GDM1 (cell line): ENCODE data around the gene GRID1.
A peak's percentile ranks its signal among the peaks of the same experiment; 100 is the strongest.
"Not testable (repeated sequence)": the region's sequence is repeated elsewhere in the genome, so short reads cannot be mapped to it uniquely, and the experiment has no call there.

Source experiments
- DNase-seq: peaks from one replicate; lab custom pipeline; 2025; lab: John Stamatoyannopoulos, UW

The GRID1 gene

DNA sequence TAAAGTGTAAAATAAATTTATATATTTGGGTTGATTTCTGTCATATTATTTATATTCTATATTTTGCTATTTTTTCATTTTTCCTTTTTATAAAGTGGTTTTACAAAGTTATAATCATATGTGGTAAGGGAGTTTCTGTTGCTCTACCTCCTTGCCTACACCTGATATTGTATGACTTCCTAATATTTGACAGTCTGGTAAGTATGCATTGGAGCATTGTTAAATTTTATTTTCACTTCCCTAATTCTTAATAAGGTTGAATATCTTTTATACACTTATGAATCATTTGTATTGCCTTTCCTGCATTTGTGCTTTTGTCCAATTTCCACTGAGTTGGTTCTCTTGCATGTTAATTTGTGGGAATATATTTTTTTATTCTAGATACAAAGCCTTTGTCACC lies 492.4 kb downstream of the GRID1 start:
- no peak for DNase-seq

DNA sequence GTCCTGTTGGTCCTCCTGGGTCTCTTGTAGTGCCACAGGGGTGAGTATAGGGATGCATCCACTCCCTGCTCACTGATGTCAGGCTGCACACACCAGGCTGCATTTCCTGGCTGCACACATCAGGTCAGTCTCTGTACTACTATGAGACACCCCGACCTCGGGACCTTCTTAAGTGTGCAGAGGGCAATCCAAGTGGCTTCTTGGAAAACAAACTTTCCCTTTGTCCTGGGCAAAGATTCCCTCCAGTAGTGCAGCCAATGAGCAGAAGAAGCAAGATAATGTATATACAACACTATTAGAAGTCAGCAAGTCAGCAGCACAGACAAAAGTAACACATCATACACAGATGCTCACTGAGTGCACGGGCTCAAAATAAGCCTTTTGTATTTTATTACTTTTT lies 493.5 kb downstream of the GRID1 start:
- no peak for DNase-seq

DNA sequence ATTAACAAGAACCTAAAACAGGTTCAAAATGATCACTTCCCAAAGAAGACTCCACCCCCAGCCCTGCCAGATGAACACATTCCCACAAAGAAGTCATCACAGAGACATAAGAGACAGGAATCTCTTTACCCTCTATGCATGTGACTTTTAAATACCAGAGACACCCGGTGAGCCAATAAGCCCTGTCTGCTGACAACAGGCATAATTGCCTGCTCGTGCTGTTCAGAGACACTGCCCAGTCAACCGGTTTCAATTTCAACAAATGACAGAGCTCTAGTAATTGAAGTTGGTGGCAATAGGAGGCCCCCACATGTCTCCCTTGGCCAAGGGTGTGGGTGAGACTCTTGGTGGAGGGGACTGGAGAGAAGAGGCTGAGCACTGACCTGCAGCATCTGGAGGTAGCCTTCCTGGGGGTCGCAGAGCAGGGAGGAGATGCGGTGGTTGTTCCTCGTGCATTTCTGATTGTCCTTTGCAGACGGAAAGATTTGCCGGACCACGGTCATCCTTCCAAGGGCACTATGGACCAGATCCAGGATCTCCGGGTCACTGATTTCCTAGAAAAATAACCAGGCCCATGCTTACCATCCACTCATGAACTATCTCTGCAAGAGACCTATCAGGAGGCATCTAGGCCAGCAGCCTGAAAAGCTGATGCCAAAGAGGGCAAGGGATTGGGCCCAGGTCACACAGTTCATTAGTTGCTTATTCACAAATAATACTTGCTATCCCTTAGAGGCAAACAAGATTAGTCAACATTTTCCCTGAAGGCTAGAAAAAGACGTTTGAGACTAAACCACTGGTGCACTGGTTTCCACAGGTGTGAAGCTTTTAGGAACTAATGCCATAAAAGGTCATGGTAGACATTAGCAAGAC lies 497.7 kb downstream of the GRID1 start:
- no peak for DNase-seq

DNA sequence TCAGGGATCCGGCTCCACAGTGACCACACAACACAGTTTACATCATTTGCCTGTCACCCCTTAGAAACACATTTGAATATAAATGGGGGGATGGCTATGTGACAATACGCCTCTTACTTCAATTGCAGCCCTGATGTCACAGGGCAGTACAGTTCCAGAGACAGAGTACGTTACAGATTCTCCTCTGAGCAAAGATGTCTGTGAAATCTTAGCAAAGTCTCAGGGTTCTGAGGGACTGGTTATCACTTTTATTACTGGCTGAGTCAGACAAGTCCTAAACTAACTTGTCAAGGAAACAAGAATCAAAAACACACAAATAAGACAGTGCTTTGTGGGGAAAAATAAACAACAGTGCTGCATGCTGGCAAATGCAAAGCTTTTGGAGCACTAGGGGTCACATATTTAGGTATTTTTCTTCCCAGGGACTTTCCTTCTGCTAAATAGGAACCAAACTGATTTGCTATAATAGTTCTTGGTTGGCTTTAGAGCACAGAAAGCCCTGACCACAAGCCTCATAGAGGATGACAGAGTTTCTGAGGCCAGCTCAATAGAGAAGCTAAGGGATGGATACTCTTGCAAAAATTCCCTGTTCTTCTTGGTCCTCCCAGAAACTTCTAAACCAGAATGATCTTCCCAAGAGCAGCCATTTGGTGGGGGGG lies 501.6 kb downstream of the GRID1 start:
- DNase-seq, result no peak

DNA sequence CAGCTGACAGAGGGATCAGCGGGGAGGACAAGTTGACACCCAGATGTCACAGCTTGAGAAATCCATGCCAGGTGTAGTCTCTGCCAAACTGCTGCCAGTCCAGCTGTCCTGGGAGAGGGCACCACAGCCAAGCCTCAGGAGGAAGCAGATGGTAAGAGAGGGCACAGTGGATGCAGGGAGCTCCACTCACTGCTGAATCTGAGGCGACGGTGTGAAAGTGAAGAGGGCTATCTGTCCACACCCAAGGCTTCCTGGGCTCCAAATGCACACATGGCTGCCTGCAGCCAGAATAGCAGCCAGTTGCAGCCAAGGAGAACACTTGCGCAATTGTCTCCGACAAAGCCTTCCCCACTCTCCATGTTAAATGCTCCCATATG lies 502.4 kb downstream of the GRID1 start:
- DNase-seq, result no peak

DNA sequence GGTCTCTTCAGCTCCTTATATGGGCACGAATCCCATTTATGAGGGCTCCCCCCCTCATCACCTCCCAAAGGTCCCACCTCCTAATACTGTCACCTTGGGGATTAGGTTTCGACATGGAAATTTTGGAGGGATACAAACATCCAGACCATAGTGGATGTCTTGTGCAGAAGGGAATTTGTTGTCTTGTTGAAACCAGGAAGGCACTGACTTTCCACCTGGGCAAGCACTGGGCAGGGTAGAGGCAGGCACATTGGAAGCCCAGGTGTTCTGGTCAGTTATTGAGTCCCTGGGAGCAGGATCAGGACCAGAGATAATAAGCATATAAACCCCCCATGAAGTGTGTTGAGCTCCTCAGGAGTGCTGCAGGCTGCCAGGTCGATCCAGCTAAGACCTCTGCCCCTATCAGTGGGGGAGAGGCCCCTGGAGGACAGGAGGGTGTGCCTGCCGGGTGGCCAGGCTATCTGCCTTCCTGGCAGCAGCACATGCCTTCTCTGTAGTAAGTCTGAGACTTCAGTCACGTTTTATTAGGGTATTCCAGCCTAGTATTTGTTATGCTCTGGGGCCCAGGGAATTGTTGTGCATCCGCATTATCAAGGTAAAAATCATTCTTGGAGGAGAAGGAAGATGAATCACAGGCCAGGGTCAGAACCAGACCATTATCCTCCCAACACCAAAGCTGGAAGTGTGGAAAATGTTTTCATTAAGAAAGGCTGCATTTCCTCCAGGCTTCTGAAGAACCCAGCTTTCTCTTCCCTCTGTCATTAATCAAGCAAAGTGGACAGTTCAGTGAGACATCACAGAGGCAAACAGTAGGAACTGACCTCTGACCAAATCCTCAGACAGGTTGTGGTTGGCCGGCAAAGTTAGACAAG lies 503.1 kb downstream of the GRID1 start:
- DNase-seq, result no peak

DNA sequence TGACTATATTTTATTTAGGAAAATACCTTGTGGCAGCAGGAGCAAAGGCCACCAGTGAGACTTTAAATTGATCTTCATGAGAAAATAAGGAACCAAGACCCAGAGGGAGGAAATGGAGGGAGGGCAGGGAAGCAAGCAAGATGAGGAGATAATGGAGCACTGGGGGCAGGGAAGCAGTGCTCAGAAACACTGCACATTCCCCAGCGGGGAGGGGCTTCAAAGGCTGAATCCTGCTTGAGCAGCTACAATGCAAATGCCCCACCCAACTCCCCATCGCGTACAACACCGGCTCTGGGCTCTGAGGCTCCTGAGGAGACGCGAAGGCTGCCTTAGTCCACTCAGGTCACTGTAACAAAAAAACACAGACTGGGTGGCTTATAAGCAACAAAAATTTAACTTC lies 503.8 kb downstream of the GRID1 start:
- DNase-seq, result peak; percentile 50

DNA sequence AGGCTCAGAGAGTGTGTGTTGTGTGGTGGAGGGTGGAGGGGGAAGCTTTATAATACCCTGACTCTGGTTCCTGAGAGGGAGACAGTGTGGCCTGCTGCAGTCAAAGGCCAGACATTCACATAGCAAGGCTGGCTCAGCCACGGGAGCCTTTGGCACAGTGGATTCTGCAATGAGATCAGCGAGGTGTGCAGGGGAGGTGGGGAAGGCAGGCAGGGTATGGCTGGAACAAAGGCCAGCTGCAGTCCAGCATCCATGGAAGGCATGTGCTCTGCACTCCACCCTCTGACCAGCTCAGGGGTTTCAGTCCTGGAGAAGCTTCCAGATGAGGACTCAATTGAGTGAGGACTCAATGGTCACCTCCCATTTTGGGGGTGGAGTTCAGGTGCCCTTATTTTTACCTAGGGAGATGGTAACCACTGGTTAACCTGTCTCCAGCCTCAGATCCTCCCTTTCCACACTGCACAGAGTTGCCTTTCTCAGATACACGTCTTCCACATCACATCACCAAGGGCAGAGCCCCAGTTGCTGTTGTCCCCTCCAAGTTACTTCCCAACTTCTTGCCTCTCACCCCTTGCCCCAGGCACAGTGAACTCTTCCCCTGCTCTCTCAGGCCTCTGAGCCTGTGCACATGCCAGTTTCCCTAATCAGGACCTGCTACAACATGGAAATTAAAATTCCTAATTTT lies 504.9 kb downstream of the GRID1 start:
- DNase-seq, result no peak

DNA sequence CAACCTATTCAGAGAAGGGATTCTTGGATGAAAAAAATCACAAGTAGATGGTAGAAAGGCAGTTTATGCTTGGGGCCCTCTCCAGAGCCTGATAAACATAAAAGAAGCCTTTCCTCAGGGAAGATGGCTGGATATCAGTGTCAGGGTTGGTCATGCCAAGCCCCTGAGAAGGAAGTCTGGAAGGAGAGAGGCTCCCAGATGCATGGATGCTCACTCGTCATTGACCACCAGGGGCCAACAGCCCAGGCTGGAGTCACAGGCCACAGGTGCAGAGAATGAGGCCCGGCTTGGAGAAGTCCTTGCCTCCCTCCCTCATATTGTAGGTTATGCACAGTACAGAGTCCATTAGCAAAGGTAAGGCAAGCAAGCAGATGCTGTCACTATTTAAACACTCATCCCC lies 506.7 kb downstream of the GRID1 start:
- DNase-seq, result no peak

DNA sequence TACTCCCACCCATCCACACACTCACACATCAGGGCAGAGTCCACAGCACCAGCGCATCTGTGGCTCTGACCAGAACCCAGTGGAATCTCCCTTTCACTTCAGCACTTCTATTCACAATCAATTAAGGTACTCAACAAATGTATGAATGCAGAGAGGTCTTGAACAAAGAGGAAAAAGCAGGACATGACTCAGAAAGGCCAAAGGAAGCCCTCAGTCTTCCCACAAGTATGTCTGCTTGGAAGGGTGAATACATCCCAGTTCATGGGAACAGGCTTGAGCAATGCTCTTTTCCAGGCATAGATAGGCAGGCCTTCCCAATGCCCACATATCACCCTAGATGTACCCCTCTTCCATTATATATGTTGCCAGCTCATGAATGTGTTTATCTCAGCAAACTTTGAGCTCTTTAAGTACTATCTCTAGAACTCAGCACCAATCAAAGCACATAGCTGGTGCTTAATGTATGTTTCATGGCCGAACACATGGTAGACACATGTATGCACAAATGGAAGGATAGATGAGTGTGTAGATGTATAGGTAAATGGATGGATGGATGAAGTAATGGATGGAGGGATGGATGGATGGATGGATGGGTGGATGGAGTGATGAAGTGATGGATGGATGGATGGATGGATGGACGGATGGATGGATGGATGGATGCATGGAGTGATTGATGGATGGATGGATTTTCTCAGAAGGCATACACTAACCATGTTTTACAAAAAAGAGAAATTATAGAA lies 507.6 kb downstream of the GRID1 start:
- no peak for DNase-seq

DNA sequence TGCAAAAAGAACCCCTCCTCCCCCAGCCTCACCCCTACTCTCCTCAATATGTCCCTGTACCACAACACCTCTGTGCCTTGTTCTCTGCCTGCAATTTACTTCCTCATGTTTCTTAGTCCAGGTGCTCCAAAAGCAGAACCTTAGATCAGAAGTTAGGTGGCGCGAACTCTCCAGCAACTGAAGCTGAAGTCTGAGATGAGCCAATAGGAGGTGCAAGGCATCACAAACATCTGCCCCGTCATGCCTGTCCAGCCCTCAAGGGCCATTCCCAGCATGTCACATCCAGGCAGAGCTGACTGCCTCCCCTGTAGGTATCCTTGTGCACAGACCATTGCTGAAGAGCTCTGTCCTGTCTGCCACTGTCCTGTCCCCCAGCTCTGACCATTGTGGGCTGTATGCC lies 508.8 kb downstream of the GRID1 start:
- no peak for DNase-seq

DNA sequence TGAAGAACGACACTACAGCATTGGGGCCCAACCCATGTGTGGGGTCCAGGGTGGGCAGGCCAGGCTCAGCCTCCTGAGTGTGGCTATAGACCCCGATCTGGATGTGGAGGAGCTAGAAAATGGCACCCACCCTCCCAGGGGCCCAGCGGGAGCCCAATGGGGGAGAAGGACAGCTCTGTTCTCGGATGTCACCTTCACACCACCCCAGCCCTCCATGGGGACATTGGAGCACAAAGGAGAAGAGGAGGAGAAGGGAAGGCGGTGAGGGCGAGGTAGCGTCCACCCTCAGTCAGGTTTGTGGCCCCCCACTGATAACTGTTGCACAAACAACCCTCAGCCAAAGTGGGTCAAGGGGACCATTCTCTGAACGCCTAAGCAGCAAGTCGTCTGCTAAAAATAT lies 509.3 kb downstream of the GRID1 start:
- no peak for DNase-seq

DNA sequence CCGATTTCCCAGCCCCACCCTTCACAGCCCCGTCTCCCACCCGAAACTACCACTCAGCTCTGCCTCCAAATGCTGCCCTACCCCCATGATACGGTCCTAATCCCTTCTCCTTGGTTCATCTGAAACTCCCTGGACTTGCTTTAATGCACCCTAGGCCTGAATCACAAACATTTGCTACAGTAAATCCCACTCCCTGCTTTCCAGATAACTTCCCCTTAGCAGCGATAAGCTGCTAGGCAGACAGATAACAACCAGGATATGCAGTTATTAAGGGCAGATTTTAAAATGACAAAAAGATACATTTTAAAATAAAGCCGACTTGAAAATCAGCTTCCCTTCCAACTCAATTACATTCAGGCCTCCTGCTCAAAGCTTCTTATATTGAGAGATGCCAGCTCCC lies 514.7 kb downstream of the GRID1 start:
- DNase-seq, result no peak

DNA sequence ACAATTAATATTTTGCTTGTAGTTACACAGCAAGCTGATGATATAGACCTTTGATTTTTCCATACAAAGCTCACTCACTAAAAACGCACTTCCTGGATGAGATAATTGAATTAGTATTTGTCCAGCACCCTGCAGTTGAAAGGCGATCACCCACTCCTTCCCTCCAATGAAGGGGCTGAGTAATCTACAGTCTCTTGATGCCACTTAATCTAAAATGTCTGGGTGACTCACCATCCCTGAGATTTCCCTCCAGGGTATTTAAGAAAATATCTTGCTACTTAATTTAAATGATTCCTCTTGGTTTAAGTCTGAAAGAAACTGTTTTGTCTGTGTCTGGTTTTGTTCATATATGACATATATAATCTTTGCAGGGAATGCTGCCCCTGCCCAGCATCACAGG lies 515.3 kb downstream of the GRID1 start:
- DNase-seq, result no peak

DNA sequence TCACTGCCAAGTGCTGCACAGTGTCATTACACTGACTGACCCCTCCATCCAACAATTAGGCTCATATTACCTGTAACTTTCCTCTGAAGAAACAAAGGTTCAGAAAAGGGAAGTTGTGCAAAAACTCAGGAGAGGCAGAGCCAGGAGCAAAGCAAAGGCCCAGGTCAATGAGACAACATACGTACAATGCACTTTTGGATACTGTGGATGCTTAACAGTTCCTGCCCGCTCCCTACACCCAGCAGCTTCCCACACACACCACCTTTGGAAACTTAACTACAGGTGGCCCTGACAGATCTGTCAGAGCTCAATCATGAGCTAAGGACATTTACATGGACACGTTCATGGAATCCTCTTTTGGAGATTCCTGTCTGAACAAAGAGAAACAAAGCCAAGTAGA lies 515.9 kb downstream of the GRID1 start:
- no peak for DNase-seq

DNA sequence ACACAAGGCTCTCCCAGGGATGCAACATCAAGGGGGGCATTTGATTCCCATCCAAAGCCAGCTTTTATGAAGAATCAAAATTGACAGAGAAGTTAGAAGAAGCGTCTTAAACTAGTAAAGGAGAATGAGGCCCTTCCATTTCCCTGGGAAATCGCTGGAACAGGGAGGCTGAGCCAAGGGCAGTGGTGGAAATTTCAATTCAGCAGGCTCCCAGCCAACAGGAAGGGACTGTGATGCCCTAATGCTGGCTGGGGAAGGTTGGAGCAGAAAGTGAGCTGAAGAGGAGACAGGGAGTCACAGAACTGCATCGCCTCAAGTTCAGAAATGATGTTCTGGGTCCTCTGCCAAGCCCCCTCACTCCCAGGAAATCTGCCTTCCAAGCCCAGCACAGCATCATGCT lies 517.3 kb downstream of the GRID1 start:
- no peak for DNase-seq

DNA sequence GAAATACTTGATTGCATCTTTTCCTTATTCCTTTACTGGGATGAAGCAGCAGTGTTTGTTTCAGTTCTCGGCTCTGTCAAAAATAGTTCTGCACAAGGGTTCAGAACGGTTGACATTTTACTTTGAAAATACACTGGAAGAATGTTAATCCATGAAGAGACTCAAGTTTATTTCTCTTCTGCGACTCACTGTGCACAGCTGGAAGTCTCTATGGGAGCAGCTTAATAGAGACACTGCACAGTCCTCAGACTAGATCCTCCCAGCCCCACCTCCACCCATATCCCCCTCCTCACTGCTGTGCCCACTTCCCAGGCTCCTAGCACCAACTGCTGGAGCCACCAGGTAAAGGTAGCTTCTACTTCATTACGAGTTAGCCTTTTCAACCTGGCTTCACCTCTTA lies 517.8 kb downstream of the GRID1 start:
- no peak for DNase-seq

DNA sequence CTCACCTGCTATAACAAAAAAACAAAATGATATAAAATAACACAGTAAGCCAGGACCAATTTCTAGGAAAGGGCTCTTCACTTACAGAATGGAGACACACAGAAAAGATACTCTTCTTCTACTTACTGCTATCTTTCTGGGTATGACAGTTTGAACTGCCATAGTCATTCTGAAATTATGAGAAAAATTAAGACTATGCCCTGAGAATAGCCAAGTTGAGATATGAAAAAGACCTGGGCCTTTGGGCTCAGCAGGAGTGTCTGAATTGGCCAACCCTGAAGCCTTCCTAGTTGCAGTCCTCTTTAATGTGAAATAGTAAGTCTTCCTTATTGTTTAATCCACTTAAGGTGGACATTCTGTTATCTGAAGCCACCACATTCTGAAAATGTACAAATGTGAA lies 519.5 kb downstream of the GRID1 start:
- no peak for DNase-seq

DNA sequence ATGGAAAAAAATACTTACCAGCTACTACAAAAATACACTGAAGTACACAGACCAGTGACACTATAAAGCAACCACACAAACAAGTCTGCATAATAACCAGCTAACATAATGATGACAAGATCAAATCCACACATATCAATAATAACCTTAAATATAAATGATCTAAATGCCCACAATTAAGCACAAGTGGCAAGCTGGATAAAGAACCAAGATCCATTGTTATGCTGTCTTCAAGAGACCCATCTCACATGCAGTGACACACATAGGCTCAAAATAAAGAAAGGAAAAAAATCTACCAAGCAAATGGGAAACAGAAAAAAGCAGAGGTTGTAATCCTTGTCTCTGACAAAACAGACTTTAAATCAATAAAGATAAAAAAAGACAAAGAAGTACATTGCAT lies 527.9 kb downstream of the GRID1 start:
- not testable (repeated sequence) for DNase-seq

DNA sequence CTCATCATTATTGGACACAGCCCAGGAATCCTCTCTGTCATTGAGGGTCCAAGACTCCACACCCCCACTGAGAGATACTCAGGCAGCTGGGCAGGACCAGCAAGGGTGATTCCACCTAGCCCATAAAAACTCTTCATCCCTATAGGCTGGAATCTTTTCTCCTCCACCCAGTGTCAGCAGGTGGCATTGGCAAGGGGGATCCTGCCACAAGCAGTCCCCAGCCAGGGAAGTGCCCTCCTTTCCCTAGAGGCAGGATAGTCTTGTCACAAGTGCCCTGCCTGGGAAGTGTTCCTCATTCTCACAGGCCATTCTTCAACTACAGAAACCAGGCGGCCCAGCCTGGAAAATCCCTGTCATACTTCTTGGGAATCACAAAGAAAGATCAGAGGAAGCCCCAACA lies 533.6 kb downstream of the GRID1 start:
- no peak for DNase-seq

DNA sequence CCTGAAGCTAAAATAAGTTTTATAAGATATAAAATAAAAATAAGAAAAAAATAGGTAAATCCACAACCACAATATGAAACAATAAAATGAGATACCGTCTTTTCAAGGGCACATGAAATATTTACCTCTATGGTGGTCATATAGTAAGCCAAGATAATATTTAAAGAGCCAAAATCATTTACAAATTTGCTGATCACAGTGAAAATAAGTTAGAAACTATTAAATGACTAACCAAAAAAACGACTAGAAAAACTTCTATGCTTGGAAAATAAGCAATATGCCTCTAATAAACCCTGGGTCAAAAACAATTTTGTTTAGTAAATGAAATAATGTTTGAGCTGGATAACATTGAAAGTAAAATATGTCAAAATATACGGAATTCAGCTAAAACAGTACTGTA lies 535.2 kb downstream of the GRID1 start:
- DNase-seq, result no peak

DNA sequence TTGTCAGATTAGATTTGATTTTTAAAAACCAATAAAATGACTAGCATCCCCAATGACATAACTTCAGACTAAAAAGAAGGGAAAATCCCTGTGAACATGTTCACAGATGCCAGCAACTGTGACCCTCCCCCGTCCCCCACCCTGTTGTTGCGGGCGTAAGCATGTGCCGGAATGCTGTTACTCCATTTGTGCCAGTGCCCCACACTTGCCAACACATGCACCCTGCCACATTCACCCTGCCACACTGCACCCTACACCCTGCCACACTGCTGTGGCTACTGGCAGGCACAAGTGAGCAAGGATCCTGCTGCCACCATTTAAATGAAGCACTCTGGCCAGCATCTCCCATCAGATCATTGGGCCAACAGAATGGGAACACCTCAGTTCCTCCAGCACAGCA lies 540.2 kb downstream of the GRID1 start:
- DNase-seq, result no peak
